A549 (cell line): ENCODE results near the gene HCAR1.

Experiments
- POLR2A ChIP-seq: IDR thresholded peaks from 2 replicates; pipeline ENCODE4 v1.6.1; 2012; ENCODE audit warnings: mild to moderate bottlenecking, low read length
- RFX5 ChIP-seq: fragments of 450-650 bp; IDR thresholded peaks from 2 replicates; pipeline ENCODE4 v1.7.1; 2014; ENCODE audit warnings: antibody characterized with exemption, mild to moderate bottlenecking, moderate library complexity
- TF ChIP-seq, protein P1 (sequence below): fragments of 200-600 bp; sonication (generic); IDR thresholded peaks from 2 replicates; pipeline ENCODE4 v1.6.1; 2016; ENCODE audit warnings: antibody characterized with exemption, mild to moderate bottlenecking, moderate library complexity
- TF ChIP-seq, protein P2 (sequence below): fragments of >200 bp; sonication (Bioruptor Twin); formaldehyde crosslinking; IDR thresholded peaks from 3 replicates; pipeline ENCODE4 v1.5.1; 2016

DNA sequence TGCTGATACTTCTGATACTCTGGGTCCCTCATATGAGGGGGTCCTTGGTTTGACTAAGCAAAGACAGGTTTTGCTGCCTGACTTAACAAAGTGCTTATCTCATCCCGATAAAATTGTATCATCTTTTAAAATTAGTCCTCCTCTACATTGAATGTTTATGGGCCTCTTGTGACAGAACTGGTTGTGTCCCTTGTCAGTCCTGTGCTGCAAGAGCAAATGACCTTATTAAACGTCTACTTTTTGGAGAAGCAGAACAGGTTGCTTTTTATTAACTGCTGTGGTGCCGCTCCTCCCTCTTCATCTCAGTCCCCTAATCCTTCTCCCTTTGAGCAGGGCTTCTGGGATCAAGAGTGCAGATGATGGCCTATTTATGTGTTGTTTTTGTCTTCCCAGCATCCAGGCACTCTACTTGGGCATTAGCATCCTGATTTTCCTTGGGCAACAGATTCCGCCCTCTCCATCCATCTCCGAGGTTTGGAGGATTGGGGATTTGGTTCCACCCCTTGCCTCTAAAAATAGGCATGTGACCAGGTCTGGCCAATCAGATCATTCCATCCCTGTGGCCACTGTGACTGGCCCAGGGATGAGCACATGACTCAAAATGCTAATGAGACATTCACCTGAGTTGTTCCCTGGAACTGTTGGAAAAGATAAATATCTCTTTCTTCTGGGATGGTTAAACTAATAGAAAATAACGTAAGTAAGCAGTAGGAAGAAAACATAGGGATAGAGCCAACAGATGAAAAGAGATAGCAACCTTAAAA is 19.1 kb upstream of the HCAR1 start:
- TF ChIP-seq RFX5: no peak
- TF ChIP-seq, protein P1, sequence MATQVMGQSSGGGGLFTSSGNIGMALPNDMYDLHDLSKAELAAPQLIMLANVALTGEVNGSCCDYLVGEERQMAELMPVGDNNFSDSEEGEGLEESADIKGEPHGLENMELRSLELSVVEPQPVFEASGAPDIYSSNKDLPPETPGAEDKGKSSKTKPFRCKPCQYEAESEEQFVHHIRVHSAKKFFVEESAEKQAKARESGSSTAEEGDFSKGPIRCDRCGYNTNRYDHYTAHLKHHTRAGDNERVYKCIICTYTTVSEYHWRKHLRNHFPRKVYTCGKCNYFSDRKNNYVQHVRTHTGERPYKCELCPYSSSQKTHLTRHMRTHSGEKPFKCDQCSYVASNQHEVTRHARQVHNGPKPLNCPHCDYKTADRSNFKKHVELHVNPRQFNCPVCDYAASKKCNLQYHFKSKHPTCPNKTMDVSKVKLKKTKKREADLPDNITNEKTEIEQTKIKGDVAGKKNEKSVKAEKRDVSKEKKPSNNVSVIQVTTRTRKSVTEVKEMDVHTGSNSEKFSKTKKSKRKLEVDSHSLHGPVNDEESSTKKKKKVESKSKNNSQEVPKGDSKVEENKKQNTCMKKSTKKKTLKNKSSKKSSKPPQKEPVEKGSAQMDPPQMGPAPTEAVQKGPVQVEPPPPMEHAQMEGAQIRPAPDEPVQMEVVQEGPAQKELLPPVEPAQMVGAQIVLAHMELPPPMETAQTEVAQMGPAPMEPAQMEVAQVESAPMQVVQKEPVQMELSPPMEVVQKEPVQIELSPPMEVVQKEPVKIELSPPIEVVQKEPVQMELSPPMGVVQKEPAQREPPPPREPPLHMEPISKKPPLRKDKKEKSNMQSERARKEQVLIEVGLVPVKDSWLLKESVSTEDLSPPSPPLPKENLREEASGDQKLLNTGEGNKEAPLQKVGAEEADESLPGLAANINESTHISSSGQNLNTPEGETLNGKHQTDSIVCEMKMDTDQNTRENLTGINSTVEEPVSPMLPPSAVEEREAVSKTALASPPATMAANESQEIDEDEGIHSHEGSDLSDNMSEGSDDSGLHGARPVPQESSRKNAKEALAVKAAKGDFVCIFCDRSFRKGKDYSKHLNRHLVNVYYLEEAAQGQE: no peak
- TF ChIP-seq, protein P2, sequence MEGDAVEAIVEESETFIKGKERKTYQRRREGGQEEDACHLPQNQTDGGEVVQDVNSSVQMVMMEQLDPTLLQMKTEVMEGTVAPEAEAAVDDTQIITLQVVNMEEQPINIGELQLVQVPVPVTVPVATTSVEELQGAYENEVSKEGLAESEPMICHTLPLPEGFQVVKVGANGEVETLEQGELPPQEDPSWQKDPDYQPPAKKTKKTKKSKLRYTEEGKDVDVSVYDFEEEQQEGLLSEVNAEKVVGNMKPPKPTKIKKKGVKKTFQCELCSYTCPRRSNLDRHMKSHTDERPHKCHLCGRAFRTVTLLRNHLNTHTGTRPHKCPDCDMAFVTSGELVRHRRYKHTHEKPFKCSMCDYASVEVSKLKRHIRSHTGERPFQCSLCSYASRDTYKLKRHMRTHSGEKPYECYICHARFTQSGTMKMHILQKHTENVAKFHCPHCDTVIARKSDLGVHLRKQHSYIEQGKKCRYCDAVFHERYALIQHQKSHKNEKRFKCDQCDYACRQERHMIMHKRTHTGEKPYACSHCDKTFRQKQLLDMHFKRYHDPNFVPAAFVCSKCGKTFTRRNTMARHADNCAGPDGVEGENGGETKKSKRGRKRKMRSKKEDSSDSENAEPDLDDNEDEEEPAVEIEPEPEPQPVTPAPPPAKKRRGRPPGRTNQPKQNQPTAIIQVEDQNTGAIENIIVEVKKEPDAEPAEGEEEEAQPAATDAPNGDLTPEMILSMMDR: no peak
- no peak for TF ChIP-seq POLR2A
